ENCODE data around the gene RGS12.

DNA sequence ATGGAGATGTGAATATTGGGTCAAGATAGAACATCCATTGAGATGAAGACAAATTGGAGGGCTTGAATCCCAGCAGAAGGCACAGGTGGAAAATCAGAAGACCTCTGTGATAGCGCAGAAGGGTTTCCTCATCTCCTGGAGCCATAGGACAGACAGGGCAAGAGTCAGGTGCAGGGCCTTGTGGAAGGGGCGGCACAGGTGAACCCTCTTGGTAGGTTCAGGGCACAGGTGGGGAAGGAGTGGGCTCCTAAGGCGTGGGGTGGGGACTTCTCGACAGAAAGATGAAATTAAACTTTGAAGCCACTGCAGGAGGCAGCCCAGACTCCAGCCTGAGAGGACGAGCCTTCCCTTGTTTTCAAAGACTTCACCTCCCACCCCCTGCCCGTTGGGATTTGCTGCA lies 9.3 kb upstream of the RGS12 start:
- TF ChIP-seq MAFK (IDR thresholded peaks at IDR 0.05; ENCODE audit: low read depth, low read length) (no peak), YY1 (IDR thresholded peaks at IDR 0.05; ENCODE audit: low read depth, low read length) (no peak), RXRA (IDR thresholded peaks at IDR 0.05; ENCODE audit: insufficient read depth, low read depth, low read length) (no peak), RBBP5 (IDR thresholded peaks at IDR 0.05; ENCODE audit: borderline replicate concordance, low read depth, low read length) (no peak), EZH2 (IDR thresholded peaks at IDR 0.05; ENCODE audit: low read depth, low read length, severe bottlenecking) (no peak), GTF2F1 (IDR thresholded peaks at IDR 0.05; ENCODE audit: borderline replicate concordance, low read depth, low read length) (no peak)
- TF ChIP-seq, protein P1, sequence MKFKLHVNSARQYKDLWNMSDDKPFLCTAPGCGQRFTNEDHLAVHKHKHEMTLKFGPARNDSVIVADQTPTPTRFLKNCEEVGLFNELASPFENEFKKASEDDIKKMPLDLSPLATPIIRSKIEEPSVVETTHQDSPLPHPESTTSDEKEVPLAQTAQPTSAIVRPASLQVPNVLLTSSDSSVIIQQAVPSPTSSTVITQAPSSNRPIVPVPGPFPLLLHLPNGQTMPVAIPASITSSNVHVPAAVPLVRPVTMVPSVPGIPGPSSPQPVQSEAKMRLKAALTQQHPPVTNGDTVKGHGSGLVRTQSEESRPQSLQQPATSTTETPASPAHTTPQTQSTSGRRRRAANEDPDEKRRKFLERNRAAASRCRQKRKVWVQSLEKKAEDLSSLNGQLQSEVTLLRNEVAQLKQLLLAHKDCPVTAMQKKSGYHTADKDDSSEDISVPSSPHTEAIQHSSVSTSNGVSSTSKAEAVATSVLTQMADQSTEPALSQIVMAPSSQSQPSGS (IDR thresholded peaks at IDR 0.05; ENCODE audit: low read length) = no peak
- TF ChIP-seq, protein P2, sequence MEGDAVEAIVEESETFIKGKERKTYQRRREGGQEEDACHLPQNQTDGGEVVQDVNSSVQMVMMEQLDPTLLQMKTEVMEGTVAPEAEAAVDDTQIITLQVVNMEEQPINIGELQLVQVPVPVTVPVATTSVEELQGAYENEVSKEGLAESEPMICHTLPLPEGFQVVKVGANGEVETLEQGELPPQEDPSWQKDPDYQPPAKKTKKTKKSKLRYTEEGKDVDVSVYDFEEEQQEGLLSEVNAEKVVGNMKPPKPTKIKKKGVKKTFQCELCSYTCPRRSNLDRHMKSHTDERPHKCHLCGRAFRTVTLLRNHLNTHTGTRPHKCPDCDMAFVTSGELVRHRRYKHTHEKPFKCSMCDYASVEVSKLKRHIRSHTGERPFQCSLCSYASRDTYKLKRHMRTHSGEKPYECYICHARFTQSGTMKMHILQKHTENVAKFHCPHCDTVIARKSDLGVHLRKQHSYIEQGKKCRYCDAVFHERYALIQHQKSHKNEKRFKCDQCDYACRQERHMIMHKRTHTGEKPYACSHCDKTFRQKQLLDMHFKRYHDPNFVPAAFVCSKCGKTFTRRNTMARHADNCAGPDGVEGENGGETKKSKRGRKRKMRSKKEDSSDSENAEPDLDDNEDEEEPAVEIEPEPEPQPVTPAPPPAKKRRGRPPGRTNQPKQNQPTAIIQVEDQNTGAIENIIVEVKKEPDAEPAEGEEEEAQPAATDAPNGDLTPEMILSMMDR (IDR thresholded peaks at IDR 0.05; ENCODE audit: control extremely low read depth in 1 of 3, insufficient read depth in 1 of 3, low read depth in 1 of 3, low read length in 3 of 3) = no peak

Data from H1 (cell line).